Measurements from ENCODE around the gene ST3GAL3. TPM values are rescaled to one million over a fixed set of nuclear protein-coding genes. Genes with fewer than 3 reads are reported as not detected.

Gene ST3GAL3
- total RNA-seq, 1 donor from 2014 or later = 34.3 TPM

DNA sequence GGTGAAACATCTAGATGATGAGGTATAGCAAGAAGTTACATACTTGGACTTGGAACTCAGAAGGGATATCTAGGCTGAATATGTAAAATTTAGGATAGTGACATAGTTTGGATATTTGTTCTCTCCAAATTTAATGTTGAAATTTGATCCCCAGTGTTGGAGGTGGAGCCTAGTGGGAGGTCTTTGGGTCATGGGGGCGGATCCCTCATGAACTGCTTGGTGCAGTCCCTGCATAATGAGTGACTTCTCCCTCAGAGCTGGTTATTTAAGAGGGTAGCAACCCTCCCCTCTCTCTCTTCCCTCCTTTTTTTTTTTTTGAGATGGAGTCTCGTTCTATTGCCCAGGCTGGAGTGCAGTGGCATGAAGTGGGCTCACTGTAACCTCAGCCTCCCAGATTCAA lies 15.5 kb downstream of the ST3GAL3 start:
- TF ChIP-seq, protein P1, sequence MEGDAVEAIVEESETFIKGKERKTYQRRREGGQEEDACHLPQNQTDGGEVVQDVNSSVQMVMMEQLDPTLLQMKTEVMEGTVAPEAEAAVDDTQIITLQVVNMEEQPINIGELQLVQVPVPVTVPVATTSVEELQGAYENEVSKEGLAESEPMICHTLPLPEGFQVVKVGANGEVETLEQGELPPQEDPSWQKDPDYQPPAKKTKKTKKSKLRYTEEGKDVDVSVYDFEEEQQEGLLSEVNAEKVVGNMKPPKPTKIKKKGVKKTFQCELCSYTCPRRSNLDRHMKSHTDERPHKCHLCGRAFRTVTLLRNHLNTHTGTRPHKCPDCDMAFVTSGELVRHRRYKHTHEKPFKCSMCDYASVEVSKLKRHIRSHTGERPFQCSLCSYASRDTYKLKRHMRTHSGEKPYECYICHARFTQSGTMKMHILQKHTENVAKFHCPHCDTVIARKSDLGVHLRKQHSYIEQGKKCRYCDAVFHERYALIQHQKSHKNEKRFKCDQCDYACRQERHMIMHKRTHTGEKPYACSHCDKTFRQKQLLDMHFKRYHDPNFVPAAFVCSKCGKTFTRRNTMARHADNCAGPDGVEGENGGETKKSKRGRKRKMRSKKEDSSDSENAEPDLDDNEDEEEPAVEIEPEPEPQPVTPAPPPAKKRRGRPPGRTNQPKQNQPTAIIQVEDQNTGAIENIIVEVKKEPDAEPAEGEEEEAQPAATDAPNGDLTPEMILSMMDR (IDR thresholded peaks at IDR 0.05) = no peak
- H3K9me3 ChIP-seq = no peaks in the 10 kb centered on the region

DNA sequence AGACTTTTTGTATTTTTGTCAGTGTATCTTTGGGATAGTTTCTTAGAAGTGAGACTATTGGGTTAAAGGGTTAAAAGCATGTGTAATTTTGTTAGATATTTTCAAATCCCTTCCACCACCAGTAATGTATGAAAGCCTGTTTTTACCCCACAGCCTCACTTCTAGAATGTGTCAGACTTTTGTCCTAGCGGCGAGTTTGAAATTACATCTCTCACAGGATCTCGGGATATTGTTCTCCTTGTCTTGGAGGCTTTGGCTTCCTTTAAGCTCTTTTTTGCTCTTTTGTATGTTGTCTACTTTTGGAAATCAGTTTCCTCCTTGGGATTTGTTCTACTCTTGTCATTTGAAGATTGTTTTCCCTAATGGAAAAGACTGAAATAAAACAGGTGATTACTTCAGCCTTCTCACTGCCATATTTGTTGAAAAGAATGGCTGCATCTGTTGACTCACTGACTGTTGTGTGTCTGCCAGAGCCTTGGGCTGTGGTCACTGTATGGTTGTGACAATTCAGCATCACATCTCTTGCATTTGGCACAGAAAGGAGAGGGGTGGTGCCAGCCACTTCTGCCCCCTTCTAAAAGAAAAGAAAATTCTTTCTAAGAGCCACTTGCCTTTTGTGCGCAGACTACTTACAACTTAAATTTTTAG lies 22.6 kb downstream of the ST3GAL3 start:
- intact Hi-C loops (cut with DNase I) = no loop called here
- no peak overlapping the region for H3K27ac ChIP-seq
- TF ChIP-seq, protein P1 (IDR thresholded peaks at IDR 0.05) = no peak
- H3K4me1 ChIP-seq = no peaks in the 10 kb centered on the region
- H3K36me3 ChIP-seq = peaks cover 0 to 4% of the 10 kb centered on the region in 2 donors
- DNase-seq (ENCODE audit: low spot score in 2 of 2) = no peak
- H3K4me3 ChIP-seq = no peak overlapping the region
- H3K9me3 ChIP-seq = no peaks in the 10 kb centered on the region
- H3K27me3 ChIP-seq = no peaks in the 10 kb centered on the region

More for the DNA sequence above, 15.5 kb downstream of the ST3GAL3 start:
- no peaks in the 10 kb centered on the region for H3K36me3 ChIP-seq
- no peak overlapping the region for H3K4me3 ChIP-seq
- H3K27me3 ChIP-seq = no peaks in the 10 kb centered on the region
- H3K4me1 ChIP-seq = no peaks in the 10 kb centered on the region
- intact Hi-C loops (cut with DNase I) = no loop called here
- peak in 1 of 2 donors; percentile 1 for DNase-seq (ENCODE audit: low spot score in 2 of 2)
- no peak overlapping the region for H3K27ac ChIP-seq

DNA sequence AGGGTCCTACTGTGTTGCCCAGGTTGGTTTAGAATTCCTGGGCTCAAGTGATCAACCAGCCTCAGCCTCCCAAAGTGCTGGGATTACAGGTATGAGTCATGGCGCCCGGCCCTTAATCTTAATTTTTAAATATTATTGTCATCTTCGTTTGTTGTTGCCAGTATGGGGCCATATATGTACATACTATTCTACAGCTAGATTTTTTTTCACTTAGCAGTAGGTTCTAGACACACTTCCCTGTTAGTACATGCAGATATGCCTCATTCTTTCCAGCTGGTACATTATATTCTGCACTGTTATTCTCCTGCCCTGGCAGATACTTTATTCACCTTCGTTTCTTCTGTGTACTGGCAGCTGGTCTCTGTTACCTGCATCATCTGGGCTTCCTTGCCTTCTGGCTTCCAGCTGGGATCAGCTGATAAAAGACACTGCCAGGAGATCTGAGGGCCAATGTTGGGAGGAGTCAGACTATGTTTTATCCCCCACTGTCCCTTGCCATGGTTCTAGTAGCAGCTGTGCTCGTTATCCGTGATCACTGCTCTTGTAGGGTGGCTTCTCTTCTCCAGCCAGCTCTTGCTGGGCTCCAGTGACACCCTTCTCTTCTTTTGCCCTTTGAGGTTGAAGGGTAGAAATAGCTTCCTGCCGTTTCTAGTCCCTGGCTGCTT lies 24.7 kb downstream of the ST3GAL3 start:
- Histone ChIP-seq H3K9me3 (no peaks in the 10 kb centered on the region), H3K4me3 (no peak overlapping the region), H3K36me3 (peaks cover 5 to 12% of the 10 kb centered on the region in 2 donors), H3K27ac (no peak overlapping the region), H3K4me1 (no peaks in the 10 kb centered on the region), H3K27me3 (no peaks in the 10 kb centered on the region)
- intact Hi-C loops (cut with DNase I) = no loop called here
- peak in 1 of 2 donors; percentile 8 for DNase-seq (ENCODE audit: low spot score in 2 of 2)
- TF ChIP-seq, protein P1 (IDR thresholded peaks at IDR 0.05) = no peak

DNA sequence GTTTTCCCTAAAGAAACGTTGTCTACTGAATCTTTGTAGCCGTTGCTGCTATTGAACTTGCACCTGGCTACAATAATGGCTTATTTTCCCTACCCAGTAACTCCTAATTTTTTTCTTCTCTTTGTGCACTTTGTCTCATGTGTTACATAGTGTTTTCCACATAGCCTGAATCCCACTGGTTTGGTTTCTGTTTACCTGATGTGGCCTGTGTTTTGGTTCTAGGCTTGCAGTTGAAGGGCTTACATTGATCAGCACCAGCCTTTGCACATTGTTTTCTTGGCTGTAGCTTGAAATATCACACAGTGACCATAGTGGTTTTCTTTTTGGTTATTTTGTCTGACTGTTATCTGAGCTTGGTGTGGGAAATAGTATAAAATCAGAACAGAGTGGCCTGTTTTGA lies 29.5 kb downstream of the ST3GAL3 start:
- Histone ChIP-seq H3K36me3 (peaks cover 13 to 35% of the 10 kb centered on the region in 2 donors), H3K9me3 (no peaks in the 10 kb centered on the region), H3K27ac (no peak overlapping the region), H3K4me1 (no peaks in the 10 kb centered on the region), H3K27me3 (no peaks in the 10 kb centered on the region), H3K4me3 (no peak overlapping the region)
- TF ChIP-seq, protein P1 (IDR thresholded peaks at IDR 0.05) = no peak
- no peak for DNase-seq (ENCODE audit: low spot score in 2 of 2)
- intact Hi-C loops (cut with DNase I) = no loop called here

DNA sequence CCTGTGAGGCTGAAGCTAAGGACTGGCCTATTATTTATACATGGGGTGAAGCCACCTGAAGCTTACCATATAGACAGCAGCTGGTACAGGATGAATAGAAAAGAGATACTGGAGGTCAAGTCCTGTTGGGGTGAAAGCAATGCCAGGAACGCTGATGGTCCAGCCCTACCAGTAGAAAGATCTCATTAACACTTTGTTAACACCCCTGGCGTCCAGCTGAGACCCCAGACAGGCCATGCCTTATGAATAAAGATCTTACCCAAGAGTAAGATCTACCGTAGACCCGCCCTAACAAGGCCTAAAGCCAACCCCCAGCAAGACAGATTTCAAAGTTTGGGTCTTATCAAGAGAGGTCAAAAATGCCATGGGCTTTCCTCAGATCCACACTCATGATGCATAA lies 34.7 kb downstream of the ST3GAL3 start:
- no peaks in the 10 kb centered on the region for H3K27me3 ChIP-seq
- intact Hi-C loops (cut with DNase I) = no loop called here
- H3K4me1 ChIP-seq = no peaks in the 10 kb centered on the region
- no peaks in the 10 kb centered on the region for H3K9me3 ChIP-seq
- DNase-seq (ENCODE audit: low spot score in 2 of 2) = no peak
- TF ChIP-seq, protein P1 (IDR thresholded peaks at IDR 0.05) = no peak
- no peak overlapping the region for H3K4me3 ChIP-seq
- H3K36me3 ChIP-seq = peaks cover 5 to 32% of the 10 kb centered on the region in 2 donors
- H3K27ac ChIP-seq = no peak overlapping the region

Measured in ascending aorta (tissue), 2 donors.